ENCODE results near the gene PPP1R1A. TPM values are rescaled to one million over a fixed set of nuclear protein-coding genes. Genes with fewer than 3 reads are reported as not detected.
A peak's percentile ranks its signal among the peaks of the same experiment; 100 is the strongest.

PPP1R1A gene
- total RNA-seq, 1 donor from 2014 or later = not detected

- no peaks in the 10 kb centered on the region for H3K36me3 ChIP-seq
Measured at GRCh38 chr12:54602661-54603060, 14.2 kb upstream of the PPP1R1A start.

DNA sequence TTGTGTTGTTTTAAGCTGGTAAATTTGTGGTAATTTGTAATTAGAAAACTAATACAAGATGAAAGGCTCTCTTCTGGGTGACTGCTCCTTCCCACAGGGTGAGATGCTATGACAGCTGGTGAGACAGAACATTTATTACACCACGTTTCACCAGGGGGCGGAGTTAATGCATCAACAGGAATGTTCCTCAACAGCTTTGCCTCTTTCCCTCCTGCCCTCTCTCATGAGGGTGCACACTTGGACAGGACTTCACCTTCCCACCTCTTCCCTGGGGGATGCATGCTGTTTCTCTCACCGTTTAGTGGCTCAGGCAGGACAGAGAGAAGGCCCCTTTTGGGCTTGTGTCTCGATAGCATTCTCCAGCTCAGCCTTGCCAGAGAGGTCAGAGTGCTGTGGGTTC lies 13.4 kb upstream of the PPP1R1A start:
- ATAC-seq = no peak
- no peaks in the 10 kb centered on the region for H3K4me1 ChIP-seq
- DNase-seq = no peak
- TF ChIP-seq CTCF (IDR thresholded peaks at IDR 0.05) = no peak
- no peaks in the 10 kb centered on the region for H3K36me3 ChIP-seq
- intact Hi-C loops (cut with DNase I) = no loop called here
- H3K9me3 ChIP-seq = no peaks in the 10 kb centered on the region
- no peak overlapping the region for H3K27ac ChIP-seq
- H3K27me3 ChIP-seq = no peaks in the 10 kb centered on the region
- no peak overlapping the region for H3K4me3 ChIP-seq

More at GRCh38 chr12:54602661-54603060, 14.2 kb upstream of the PPP1R1A start:
- Histone ChIP-seq H3K4me1 (no peaks in the 10 kb centered on the region), H3K27me3 (no peaks in the 10 kb centered on the region), H3K9me3 (no peaks in the 10 kb centered on the region), H3K4me3 (no peak overlapping the region), H3K27ac (no peak overlapping the region)
- intact Hi-C loops (cut with DNase I) = no loop called here
- ATAC-seq (no peak), DNase-seq (no peak)
- TF ChIP-seq CTCF (IDR thresholded peaks at IDR 0.05) = no peak

DNA sequence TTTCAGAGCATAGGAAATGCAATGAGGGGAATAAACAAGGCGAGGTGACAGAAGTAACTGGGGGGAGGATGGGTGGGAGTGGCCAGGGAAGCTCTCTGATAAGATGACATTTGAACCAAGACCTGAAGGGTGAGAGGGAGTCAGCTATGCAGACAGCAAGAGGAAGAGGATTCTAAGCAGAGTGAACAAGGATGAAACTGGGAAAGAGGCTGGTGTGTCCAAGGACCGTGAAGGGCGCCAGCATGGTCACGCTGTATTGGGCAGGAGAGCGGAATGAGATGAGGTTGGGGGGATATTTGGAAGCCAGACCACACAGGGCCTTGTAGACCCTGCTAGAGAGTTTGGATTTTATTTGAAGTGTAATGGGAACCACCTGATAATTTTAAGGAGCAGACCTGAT lies 10.5 kb upstream of the PPP1R1A start:
- H3K36me3 ChIP-seq = no peaks in the 10 kb centered on the region
- no peaks in the 10 kb centered on the region for H3K9me3 ChIP-seq
- intact Hi-C loops (cut with DNase I) = no loop called here
- no peak overlapping the region for H3K4me3 ChIP-seq
- TF ChIP-seq CTCF (IDR thresholded peaks at IDR 0.05) = no peak
- no peaks in the 10 kb centered on the region for H3K4me1 ChIP-seq
- no peak overlapping the region for H3K27ac ChIP-seq
- DNase-seq = no peak
- H3K27me3 ChIP-seq = no peaks in the 10 kb centered on the region
- no peak for ATAC-seq

DNA sequence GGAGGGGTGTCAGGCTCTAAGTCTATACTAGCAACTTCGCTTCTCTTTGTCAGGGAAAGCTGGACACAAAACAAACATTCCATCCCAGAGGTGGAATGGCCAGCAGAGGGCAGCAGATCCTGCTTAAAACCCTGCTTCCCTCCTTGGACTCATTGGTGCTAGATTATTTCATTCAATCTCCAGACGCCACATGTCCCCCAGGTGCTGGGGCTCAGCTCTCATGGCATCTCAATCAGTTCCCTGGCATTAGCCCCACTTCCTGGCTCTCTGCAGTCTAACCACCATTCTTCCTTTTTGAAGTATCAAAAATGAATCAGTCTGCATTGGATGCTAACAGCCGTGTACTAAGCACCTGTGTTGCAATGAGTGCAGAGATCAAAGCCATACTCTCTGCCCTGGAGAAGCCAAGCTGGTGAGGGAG lies 8.1 kb upstream of the PPP1R1A start:
- ATAC-seq = peak; percentile 74
- TF ChIP-seq CTCF (IDR thresholded peaks at IDR 0.05) = peak; percentile 93
- no peak overlapping the region for H3K27ac ChIP-seq
- H3K4me3 ChIP-seq = no peak overlapping the region
- no peaks in the 10 kb centered on the region for H3K4me1 ChIP-seq
- DNase-seq = peak; percentile 75
- no peaks in the 10 kb centered on the region for H3K9me3 ChIP-seq
- peaks cover 3% of the 10 kb centered on the region for H3K27me3 ChIP-seq
- intact Hi-C loops (cut with DNase I) = no loop called here
- H3K36me3 ChIP-seq = no peaks in the 10 kb centered on the region

GRCh38 chr12:54595471-54595870 lies 7.0 kb upstream of the PPP1R1A start:
- H3K9me3 ChIP-seq = no peaks in the 10 kb centered on the region
- intact Hi-C loops (cut with DNase I) = no loop called here
- no peak overlapping the region for H3K27ac ChIP-seq
- no peak for TF ChIP-seq CTCF (IDR thresholded peaks at IDR 0.05)
- no peak overlapping the region for H3K4me3 ChIP-seq
- DNase-seq (no peak), ATAC-seq (no peak)
- H3K27me3 ChIP-seq = peaks cover 11% of the 10 kb centered on the region
- H3K36me3 ChIP-seq = no peaks in the 10 kb centered on the region
- no peaks in the 10 kb centered on the region for H3K4me1 ChIP-seq

- no peak for ATAC-seq
- no peak overlapping the region for H3K27ac ChIP-seq
- H3K4me3 ChIP-seq = no peak overlapping the region
- H3K27me3 ChIP-seq = peaks cover 23% of the 10 kb centered on the region
- intact Hi-C loops (cut with DNase I) = no loop called here
- no peaks in the 10 kb centered on the region for H3K9me3 ChIP-seq
- H3K4me1 ChIP-seq = no peaks in the 10 kb centered on the region
- TF ChIP-seq CTCF (IDR thresholded peaks at IDR 0.05) = no peak
- no peak for DNase-seq
- H3K36me3 ChIP-seq = no peaks in the 10 kb centered on the region
Measured at GRCh38 chr12:54593725-54594124, 5.3 kb upstream of the PPP1R1A start.

Measured in upper lobe of right lung (tissue), 1 donor.